Measurements from ENCODE around the gene MRPS10.

MRPS10 gene

DNA sequence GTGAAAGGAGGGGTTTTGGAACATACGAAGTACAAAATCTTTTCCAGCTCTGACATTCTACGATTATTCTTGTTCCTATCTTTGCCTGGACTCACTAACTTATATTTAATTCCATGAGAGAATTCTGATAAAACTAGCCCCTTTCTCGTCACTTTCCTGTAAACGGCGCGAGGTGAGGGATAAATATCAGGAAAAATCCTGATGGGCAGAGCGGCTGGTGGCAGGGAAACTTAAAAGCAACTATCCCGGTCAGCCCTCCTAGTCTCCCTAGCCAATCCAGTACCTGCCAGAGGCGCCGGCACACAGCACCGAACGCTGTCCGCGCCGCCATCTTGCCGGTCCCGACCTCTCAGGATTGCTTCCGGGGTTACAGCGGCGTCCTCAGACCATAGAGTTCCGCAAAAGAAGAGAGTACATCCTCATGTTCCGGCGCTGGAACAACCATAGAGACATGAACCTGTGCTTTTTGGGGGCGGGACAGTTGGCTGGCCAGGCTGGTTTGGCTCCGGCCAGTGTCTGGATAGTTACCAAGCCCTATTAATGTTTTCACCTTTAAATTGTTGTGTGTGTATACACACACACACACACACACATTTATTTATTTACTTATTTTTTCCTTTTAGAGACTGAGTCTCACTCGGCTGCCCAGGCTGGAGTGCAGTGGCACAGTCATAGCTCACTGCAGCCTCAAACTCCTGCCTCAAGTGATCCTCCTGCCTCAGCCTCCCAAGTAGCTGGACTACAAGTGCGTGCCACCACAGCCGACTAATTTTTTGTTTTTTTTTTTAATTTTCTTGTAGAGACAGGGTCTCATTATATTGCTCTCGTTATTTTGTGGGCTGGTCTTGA lies at the start of gene MRPS10:
Gene MRPS10, minus strand, starts transcription at position 343 of the 849 bp plus-strand sequence. Its CDS starts 12 bp downstream, at position 331.
- DNase-seq: peak; percentile 93

DNA sequence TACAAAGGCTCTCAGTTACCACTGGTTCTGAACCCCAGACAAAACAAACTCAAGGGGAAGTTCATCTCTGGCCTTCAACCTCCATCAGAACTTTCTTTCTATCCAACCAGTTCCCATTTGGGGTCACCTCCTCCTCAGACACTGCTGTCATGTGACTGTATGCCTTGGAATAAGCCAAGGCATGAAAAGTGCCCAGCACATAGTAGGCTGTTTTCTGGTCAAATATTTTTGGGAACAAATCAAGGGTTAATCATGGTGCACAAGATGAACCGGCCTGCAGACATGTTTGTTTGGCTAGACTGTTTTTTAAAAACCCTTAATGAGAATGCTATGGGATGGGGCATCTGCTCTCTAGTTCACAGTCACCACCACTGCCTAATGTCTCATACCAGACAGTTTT lies 48.9 kb upstream of the MRPS10 start:
- DNase-seq: no peak

DNA sequence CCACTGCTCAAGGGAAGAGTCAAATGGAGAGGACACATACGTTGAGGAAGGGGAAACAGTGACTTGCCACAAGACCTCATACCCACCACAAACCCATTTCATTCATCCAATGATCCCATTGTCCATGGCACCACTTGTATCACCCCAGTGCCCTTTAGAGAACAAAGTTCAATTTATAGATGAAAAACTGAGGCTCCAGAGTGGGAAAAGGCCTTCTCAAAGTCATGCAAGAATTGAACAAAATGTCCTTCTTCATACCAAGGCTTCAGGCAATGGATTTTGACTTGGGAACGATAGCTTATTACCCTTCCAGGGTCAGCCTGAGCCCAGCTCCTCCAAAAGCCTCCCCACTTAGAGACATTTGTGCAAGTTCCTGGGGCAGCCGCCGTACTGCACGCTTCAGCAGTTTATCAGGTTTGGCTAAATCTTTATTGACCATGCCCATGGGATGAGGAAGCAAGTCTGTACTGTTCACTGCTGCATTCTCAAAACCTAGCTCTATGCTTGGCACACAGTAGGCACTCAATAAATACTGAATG lies 47.3 kb upstream of the MRPS10 start:
- DNase-seq: no peak

GRCh38 chr6:42264162-42264851 lies 46.6 kb upstream of the MRPS10 start:
- no peak for DNase-seq

GRCh38 chr6:42263165-42263728 lies 45.6 kb upstream of the MRPS10 start:
- no peak for DNase-seq

GRCh38 chr6:42260972-42261371 lies 43.3 kb upstream of the MRPS10 start:
- DNase-seq: no peak

DNA sequence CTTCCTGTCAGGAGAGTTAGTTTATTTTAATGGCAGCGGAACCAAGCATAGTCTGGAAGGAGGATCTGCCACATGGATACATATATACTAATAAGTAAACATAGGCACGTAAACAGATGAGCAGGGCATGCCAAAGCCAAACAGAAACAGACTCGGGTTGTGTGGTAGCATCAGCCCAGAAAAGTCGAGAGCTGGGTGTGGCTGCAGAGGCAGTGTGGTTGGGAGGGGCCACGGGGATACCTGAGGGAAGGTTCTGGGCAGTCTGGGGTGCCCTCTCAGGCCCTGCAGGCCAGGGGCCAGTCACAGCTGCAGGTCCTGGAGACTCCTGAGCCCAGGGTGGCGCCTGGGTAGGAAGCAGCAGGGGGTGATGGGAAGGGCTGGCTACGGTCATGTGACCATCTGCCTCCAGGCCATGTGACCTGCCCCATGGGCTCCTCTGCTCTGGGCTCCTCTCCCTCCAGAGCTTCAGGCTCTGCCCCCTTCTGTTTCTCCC lies 42.8 kb upstream of the MRPS10 start:
- no peak for DNase-seq

DNA sequence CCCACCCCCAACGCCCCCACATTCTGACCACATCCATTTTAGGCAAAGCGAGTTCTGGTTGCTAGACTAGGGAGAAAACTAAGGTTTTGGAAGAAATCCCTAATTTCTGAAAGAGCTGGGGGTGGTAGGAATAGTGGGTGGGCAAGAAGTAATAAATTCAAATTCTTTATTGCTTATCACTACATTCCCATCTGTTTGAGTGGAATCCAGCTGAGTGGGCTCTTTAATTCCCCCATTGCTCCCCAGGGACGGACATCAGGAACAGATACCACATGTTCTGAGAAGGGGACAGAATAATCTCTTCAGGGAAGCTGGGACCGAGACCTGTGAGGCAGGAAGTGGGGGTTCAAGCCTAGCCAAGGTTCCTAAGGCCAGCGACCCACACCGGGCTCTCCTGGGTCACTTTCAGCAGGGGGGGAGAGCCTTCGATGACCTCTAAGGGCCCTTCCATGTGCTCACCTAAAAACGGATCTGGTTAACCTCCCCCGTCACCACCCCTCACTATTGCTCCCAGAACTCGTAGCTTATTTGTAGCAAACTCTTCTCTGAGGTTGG lies 42.3 kb upstream of the MRPS10 start:
- no peak for DNase-seq

DNA sequence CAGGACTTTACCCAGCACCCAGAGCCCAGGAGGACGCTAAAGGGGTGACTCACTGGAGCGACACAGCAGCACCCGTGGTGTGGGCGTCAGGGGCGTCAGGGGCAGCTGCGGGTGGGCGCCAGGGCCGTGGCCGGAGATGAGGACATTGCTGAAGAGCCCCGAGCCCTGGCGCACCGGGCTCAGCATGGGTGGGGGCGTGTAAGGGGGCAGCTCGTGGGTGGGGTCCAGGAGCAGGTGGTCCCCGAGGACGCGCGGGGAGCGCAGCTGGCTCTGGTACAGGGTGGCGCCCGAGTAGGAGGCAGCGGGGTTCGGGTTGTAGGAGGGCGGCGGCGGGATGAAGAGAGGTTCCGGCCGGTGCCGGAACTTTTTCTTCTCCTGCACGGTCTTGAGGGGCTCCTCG lies 41.6 kb upstream of the MRPS10 start:
- DNase-seq: no peak

- DNase-seq: no peak
Measured at GRCh38 chr6:42257614-42258013, 40.0 kb upstream of the MRPS10 start.

DNA sequence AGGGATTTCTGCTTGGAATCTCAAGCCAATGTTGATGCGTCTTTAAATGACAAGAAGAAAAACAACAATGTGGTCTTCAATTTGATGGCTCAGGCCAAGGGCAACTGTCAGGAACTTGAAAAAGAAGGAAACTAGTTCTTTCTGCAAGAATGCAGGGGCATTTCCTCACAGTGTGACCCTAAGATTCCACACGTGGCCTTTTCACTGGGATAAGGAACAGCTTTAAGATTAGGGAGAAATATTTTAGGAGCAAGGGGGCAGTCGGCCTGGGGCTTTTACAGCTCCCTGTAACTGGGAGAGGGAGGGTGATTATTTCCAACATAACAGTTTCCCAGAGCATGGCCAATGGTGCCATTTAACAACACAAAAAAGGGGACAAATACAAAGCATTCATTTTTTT lies 39.4 kb upstream of the MRPS10 start:
- DNase-seq: no peak

DNA sequence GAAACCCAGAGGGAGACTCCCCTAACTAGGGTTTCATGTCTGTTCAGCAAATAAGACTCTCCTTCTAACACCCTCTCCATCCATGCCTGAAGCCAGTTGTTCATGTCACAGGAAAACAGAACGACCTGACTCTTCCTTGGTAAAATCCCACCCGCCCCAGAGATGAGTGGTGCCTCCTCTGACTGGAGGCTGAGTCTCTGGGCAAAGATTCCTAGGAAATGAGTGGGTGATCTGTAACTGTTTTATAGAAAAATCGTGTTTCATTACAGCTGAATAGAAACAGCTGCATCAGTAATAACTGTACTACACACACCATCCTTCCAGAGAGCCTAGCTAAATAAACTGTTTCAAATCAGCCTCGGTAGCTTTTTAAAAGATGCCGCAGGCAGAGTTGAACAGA lies 37.4 kb upstream of the MRPS10 start:
- no peak for DNase-seq

DNA sequence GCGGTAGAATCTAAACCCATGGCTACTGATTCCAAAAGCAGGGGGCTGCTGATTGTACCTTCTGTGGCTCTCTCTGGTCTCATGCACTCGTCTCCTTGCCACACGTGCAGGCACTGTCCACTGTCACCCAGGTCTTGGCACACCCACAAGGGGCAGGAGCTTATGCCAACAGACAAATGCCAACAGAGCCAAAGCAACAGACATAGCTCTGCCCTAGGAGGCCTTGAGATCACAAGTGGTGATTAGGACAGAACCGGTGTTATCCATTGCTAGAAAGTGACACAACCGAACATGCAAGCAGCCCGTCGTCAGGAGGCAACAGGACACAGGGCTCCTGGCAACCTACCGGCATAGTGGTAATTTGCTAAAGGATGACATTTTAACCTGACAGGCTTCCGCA lies 36.8 kb upstream of the MRPS10 start:
- no peak for DNase-seq

DNA sequence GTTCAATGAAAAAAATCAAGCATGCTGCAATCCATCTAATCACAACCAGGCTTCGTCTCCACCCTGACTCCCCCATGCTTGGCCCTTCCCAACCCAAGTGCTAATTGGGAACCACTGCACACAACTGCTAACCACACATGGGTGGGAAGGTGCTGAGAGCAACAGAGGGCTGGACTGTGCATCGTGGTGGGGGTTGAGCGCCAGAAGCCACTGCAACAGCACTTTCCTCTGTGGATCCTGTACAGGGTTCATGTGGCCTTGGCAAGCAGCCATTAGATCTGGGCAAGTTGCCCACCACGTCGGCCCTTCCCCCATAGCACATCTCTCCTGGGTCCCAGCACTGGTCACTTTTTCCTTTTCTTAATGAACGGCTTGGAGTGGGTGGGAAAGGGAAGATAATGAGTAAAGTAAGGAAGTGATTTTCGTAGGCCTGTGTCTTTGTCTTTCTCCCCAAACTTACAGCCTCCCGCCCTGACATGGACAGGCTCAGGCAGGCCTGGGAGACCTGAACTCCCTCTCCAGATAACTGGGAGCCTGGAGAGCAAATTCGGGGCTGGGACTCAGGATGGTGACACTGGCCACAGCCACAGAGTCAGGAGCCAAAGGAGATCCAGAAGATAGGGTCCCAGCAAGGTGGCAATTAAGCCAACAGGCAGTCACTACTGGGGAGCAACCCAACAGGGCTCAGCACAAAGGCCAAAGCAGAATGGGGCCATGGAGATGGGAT lies 34.4 kb upstream of the MRPS10 start:
- DNase-seq: peak; percentile 53

DNA sequence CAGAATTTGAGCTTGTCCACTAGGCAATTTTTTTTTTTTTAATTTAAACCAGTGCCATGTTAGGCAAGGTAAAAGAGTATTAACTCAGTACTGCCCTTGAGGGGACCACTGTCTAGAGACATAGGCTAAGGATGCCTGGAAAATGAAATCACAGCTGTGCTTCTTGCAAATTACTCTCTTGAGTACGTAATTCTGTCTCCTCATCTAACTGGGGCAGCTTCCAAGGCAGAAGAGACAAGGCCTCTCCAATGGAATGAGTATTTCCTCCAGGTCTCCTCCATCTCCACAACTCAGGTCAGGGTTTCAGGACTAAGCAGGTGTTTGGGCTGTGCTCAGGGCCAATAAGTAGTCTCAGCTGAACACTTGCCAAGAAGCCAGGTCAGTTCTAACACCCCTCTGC lies 33.8 kb upstream of the MRPS10 start:
- DNase-seq: no peak

GRCh38 chr6:42250274-42250931 lies 32.7 kb upstream of the MRPS10 start:
- no peak for DNase-seq

GRCh38 chr6:42249279-42249678 lies 31.6 kb upstream of the MRPS10 start:
- DNase-seq: no peak

GRCh38 chr6:42243046-42243445 lies 25.4 kb upstream of the MRPS10 start:
- DNase-seq: no peak

DNA sequence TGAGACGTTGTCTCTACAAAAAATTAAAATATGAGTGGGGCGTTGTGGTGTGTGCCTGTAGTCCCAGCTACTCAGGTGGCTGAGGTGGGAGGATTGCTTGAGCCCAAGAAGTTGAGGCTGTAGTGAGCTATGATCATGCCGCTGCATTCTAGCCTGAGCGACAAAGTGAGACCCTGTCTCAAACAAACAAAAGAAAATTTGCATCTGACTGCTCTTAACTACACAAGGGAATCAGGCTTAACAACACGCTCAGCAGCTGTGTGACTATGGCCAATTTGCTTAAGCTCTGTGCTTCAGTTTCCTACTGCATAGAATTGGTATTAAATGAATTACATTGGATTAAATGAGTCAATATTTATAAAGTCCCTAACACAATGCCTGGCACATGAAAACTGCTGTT lies 24.3 kb upstream of the MRPS10 start:
- DNase-seq: no peak

DNA sequence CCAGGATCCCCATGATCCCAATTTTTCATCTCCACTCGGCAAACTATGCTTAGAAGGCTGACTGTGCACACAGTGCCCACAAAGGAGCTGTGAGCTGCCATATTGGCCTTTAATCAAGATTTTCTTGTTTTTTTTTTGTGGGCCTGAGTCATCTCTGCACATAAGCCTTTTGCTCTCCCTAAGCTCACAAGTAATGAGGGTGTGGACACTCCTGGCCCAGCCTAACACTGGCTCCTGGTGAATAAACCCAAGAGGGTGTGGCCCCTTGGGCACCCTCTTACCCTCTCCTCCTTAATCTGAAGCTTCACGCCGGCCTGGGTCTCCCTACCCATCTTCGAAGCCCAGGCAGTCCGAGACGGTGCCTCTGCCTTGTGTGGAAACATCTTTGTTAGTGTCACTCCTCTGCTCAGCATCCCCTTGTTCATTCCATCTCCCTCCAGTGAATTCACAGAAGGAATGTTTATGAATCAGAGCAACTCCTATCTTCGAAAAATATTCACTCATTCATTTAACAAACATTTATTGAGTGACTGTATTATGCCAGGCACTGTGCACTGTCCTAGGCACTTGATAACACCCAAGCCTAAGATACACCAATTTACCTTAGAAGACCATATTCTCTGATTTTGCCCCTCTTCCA lies 22.2 kb upstream of the MRPS10 start:
- DNase-seq: no peak

DNA sequence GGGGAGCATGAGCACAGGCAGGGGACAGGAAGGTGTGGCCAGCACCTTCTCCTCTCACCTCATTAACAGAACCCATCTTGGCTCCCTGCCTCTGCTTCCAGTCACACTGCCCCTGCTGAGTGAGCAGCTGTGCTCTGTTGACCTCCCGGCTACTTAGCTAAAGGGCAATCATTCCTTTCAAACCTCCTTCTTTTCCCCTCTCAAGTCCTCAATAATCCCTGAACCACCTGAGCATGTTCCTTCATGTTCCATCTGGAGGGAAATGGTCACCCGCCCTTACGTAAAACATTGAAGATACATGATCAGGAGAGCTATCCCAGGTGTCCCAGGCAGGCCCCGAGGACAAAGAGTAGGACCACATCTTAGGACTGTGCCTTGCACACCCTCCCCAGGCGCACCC lies 21.7 kb upstream of the MRPS10 start:
- no peak for DNase-seq

GRCh38 chr6:42237857-42238256 lies 20.2 kb upstream of the MRPS10 start:
- DNase-seq: no peak
